ENCODE measurements around the gene RBM5.

The RBM5 gene

DNA sequence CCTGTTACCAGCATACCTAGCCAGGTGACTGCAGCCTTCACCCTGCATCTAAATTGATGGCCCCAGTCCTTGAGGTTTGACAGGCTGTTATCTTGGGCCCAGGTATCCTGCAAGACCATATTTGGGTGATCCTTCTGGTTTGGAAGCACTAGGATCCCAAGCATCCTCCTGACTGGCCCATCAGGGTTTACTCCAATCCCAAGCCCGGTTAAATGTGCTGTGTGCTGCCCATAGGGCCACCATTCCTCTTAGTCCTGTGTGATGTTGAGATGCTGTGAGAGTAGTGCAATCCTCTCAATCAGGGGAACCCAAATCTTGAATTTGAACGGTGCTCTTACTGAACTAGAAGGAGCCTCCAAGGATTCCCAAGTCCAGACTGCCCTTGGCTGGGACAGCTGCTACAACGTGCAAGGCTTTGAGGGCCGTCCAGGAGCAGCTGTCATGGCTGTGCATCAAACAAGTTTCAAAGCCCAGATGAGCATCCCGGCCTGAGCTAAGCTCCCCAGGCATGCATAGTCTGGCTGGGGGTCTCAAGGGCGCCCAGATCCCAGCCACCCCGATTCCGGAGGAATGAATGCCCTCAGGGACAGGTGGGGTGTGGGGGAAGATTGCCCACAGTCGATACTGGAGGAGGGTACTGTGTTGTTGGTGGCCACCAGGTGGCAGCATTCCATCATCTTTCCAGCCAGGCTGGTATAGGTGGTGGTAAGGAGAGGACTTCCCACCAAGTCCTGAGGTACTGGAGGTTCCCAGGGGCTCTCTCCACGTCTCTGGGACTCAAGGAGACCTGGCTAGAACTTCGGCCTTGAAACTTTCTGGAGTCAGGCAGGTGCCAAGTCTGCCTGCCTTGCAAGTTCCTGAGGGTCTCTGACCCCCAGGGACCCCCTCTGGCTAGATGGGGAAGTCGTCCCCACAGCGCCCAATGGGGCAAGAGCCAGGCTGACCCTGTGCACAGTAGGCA lies 32.6 kb downstream of the RBM5 start:
- no peak for DNase-seq

DNA sequence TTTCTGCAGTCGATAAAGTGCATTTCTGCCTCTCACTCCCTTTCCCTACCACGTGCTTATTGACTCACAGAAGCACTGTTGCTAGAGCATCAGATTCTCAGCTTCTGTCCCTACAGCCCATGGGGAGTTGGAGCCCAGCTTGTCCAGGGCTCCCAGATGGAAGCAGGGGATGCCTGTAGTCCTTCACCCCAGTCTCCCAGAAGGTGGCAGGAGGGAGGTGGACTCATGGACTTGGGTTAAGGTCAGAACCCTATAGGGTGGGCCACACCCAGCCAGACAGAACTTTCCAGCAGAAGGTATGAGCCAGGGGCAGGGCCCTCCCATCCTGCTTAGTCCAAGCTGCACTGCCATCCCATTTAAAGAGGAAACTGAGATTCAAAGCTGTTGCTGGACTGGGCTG lies 33.4 kb downstream of the RBM5 start:
- no peak for DNase-seq

DNA sequence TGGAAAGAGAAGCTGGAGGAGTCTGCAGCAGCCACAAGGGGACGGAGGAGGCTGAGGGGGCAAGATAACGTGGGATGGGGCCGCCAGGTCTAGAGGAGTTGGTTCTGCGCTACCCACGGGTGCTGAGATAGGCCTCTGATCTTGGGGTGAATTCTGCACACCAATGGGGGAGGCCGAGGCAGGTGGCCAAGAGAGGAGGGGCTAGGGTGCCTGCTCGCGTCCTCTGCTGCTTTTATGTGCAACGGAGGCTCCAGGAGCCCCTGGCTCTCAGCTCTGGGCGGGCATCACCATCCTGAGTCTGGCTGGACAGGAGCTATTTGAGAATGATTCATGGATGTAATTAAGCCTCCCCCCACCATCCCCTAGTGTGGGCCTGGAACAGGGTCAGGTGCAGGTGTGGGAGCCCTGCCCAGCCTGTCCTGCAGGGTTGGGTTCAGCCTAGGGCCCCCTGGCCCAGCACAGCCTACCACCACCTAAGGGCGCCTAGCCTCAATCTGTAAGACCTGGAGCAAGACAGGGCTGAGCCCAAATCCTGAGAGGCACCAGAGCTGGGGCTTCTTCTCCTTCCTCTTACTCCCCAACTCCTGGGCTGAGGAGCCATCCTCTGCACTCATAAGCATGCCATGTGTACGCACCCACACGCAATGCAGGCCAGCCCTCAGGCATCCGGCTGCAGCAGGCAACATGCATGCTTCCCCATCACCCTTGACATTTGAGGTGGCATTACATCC lies 34.1 kb downstream of the RBM5 start:
- DNase-seq, result no peak

DNA sequence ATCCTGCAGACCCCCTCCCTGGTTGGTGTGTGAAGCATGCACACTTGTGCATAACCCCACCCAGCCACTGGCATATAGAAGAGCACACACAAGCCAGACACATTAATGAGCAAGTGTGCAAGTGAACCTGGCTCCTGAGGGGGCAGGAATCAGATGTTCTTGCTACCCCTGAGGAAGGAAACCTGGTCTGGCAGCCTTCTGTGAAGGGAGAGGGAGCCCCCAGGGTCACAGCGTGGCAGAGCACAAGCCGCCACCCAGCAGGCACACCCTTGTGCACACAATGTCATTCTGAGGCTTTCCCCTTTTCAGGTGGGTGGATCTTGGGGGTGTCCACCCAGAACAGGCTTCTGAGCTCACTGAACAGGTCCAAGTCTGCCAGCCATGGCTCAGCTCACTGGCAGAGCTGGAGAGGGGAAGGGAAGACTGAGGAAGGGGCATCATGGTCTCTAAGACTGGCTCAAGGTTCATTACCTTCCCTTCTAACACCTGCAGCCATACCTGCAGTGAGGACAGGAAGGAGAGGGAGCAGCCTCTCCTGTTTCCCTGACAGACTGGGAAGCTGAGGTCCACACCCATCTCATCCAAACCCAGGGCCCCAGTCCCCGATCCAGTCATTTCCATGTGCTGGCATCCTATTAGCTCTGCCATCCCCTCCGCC lies 34.8 kb downstream of the RBM5 start:
- DNase-seq, result no peak

DNA sequence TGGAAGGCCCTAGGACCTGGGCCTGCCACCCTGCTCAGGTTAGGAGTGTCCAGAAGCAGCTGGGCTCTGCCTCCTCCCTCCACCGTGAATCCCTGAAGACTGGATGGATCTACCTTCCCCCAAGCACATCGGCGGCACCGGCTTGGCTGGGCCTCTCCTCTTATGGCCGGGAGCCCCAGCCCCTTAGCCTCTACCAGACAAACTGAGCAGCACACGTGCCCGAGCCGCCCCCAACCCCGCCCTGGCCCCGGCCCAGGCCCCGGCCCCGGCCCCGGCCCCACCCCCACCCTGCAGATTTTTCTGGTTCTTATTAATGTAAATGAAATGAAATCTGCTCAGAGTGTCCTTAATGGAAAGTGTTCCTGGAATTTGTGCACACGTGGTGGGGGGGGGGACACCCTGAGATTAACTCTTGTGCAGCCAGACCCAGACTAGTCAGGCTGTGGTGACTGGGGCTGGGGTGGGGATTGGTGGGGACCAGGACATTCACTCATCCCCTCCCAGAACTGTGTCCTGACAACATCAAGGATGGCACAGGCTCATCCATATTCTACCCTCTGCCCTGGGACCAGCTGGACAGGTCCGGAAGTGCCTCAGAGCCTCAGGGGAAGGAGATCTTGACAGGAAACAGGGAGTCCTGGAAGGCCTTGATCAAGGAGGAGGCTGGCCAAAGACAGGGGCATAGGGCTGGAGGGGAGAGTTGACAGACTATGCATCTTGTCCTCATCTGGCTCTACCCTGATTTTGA lies 35.5 kb downstream of the RBM5 start:
- no peak for DNase-seq

DNA sequence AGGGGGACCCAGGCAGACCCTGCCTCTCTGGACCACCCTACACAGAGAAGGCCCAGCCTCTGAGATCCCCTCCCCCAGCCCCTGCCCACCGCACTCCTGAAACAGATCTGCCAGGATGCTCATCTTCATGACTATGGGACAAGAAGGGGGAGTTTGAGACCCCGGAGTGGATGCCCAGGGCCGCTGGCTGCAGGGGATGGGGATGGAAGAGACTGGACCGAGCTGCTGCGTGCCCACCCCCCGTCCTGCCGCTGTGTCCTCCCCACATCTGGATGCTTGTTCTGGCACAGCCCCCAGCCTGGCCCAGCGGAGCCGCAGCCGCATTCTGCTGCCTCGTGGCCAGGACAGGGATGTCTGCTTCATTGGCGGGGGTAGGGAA lies 36.1 kb downstream of the RBM5 start:
- no peak for DNase-seq

DNA sequence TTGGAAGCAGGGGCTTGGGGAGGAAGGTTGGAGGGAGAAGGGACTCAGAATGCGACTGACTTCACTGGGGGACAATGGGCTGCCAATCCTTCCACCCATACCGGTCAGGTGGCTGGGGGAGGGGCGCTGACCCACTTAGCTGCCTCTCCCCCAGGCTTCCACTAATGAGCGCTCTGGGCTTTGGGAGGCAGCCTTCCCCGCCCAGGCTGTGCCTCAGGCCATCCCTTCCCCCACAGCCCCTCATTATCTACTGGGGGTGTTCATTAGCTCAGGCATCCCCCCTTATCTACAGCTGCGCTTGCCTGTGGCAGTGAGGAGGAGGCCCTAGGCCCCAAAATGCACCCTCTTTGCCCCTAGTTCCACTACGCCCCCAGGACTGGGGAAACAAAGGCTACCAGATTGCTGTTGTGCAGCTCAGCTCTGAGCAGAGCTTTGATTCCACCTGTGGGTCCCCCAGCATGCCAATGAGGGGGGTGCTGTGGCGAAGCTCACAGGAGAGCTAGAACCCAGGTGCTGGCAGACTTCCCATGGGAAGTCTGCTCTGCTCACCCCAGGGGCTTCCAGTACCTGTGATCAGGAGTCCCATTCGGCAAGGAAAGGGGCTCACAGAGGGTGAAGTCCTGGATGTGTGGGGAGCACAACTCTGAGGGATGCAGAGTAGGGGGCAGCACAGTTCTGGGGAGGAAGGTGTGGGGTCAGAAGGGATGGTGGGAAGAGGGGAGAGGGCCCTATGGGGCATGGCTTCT lies 37.0 kb downstream of the RBM5 start:
- DNase-seq, result no peak

DNA sequence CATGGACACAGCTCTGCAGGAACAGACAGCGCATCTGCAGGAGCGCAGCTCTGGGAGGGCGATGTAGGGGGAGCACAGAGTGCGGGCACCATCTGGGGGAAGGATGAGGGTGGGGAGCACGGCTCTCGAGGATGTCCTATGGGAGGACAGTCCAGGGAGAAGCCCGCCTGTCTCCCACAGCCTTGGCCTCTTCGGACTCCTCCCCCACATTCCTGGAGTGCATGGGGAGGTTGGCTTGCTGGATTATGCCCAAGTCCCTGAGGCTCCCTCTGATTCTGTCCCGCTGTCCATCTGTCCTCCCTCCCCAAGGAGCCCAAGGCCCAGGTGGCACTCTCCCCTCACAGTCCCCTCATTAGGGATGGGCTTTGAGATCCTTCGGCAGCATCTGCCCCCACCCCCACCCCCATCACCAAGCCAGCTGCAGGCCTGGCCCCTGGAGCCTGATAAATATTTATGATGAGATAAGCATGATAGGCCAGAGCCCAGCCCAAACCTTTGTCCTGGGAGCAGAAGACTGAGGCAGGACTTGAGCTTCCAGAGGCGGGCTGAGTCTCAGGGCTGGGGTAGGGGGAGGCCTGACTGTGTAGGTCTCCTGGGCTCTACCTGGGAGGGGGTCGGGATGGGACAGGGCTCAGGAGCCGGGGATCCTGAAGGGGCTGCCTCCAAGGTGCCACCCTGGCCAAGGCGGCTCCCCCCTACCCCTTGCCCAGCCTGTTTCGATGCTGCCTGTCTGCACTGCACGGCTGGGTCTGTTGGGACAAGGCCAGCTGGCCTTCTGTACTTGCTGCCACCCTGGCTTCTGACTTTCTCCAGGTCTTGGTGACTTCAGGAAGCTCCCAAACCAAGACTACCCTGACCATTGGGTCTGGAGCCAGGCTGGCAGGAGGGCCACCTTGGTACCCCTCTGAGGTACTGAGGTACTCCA lies 37.8 kb downstream of the RBM5 start:
- DNase-seq, result no peak

DNA sequence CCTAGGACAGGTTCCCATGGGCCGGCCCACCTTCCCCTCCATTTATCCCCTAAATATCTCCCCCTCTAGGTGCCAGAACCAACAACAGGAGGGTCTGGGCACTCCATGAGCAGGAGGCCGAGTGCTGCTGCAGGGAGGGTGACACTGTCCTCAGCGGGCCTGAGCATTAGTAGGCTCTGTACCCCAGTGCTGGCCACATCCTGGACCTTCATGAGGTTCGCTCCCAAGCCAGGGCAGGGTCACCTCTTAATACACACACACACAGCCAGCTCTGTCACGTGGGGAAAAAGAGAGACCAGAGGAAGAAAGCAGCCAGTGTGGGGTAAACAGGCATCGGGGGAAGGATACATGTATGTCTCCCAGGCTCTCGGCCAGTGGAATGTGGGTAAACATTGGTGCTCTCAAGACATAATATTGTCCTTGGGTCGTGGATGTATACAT lies 38.6 kb downstream of the RBM5 start:
- DNase-seq, result no peak

DNA sequence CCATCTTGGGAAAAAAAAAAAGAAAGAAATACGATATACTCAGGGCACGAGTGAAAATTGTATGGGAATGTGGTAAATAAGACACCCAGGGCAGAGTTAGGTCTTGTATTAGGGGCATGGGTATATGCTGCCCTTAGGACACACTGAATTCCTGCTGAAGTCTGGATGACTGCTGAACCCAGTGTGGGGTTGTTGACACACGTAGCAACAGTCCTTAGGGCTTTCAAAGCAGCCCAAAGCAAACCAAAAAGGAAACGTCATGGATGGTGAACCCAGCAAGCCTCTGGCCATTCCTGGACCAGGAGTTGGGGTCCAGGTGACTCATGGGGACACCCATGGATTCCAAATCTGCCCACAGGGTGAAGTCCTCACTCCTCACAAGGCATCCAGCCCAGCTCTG lies 39.3 kb downstream of the RBM5 start:
- DNase-seq, result no peak

DNA sequence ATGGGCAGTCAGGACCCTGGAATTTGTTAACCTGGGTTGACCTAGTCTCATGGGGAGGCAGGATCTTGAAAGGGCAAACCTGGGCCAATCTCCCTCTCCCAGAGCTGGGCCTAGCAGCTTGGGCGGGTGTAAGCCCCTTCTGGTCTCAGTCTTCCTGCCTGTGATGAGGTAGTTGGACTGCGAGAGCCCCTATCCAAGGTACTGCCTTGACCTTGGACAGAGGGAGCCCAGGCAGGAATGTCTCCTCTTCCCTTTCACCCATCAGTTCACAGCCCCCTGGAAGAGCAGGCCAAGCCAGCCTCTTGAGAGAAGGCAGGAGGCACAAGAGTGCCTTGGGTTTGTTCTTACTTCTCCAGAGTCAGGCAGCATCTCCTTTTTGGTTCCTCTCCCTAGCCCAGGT lies 41.7 kb downstream of the RBM5 start:
- no peak for DNase-seq

DNA sequence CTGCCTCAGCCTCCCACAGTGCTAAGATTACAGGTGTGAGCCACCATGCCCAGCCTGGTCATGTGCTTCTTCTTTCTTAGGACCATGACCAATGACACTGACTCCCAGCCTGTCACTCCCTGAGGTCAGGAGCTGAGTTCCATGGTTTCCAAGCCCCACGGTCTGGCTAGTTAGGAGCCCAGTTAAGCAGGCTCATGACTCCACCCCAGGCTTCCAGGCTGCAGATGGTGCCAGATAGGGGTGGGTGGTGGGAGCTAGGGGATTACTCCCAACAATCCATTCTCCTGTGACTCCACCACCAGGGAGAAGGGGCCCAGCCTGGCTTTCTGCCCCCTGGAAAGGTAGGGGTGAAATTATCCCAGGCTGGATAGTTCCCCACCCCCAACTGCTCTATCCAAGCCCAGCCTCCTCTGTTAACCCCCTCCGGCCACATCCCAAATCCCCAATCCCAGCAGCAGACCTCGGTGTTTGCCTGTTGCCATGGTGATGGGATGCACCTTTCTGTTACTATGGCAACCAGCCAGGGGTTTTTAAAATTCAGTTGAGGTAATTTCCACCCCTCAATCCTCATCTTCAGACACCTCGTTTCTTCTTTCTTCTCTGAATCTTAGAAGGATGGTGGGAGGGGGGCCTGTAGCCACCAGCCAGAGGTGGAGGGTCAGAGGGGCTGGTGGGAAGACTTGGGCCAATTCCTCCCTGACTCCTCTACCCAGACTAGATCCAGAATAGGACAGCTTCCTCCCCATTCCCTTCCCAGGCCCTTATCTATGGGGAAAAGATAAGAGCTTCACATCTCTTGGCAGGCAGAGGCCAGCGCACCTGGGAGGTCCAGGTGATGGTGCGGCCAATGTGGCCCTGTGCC lies 43.9 kb downstream of the RBM5 start:
- DNase-seq, result no peak

DNA sequence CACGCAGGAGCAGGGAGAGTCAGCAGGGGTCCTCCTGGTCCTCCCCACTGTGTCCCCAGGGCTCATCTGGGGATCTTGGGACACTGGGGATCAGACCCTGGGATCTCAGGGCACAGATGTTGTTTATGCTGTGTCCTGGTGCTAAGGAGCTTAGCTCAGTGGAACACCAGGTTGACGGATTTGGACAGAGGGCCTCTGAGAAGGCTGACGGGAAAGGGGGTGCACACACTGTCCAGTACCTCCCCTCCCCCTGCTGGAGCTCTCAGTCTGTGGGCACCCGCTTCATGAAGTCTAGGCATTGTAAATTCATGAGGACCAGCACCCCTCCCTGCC lies 44.5 kb downstream of the RBM5 start:
- DNase-seq, result no peak

DNA sequence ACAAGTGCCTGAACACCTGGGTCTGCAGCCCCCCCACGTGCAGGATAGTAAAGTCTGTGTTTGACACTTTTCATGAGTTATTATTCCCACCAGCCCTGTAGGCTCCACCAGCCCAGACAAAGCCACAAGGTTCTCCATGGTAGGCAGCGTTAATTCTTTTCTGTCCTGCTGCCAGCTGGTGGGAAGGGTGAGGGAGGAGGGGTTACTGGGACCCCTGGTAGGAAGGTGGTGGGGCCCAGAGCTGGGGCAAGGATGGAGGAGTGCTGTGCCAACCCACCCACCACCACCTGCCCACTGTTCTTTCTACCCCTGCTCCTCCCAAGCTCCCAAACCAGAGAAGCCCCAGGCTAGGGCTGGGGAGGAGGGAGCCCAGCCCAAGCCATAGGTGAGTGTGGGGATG lies 45.6 kb downstream of the RBM5 start:
- DNase-seq, result no peak

DNA sequence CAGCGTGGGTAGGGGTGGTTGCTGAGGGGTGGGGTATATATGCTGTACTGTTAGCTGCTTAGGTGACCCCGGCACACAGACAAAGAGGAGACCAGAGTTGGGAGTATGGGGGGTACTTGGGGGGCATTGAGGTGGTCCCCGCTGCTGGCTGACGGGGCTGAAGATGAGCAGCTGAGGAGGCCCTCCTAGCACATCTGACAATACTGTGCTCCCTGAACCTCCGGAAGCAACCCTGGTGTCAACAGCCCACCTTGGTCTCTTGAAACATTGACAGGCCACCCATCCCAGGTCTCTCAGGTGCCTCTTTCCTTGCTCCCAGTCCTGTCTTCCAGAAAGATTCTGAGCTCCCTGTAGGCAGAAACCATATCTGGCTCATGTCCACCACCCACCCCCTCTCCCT lies 47.2 kb downstream of the RBM5 start:
- DNase-seq, result no peak

DNA sequence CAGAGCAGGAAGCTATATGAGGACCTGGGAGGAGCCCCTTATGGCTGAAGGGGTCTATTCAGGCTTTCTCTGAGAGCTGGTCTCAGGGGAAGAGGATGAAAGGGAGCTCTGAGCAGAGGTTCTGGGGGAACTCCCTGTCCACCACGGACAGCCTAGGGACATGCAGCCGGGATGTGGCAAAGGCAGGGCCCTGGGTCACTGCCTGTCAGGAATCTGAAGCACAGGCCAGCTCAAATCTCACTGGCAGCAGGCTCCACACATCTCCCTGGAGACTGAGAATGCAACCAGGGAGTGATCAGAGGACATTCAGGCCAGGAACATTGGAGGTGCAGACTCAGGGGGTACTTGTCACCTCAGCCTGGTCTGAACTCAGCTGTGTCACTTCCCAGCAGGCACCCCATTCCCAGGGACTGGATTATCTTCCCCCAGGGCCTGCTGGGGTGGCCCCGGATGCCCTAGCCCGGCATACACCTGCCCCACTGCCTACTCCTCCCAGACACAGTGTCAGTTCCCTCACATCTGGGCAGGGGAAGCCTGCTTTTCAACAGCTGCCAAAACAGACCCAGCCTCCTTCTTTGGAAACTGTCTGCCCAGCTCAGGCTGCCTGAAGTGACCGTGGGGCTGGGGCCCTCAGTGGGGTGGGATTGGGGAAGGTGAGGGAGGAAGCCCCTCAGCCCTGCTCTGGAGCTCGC lies 48.1 kb downstream of the RBM5 start:
- DNase-seq, result peak; percentile 9

DNA sequence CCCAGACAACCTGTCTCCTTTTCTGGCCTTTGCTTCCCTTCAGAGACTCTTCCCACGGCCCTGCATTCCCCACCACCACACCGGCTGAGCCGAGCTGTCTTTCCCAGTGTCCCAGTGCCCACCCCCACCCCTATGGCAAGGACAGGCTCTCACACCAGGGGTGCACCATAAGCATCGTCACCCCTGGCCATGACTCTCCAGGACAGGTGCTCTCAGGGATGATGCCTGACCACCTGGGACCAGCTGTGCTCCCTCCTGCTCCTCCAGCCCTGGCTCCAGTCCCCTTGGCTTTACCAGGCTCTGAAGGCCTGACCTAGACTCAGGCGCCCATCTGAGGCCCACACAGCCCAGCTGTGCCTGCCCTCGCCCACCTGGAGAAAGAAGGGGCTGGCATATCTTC lies 48.8 kb downstream of the RBM5 start:
- DNase-seq, result no peak

DNA sequence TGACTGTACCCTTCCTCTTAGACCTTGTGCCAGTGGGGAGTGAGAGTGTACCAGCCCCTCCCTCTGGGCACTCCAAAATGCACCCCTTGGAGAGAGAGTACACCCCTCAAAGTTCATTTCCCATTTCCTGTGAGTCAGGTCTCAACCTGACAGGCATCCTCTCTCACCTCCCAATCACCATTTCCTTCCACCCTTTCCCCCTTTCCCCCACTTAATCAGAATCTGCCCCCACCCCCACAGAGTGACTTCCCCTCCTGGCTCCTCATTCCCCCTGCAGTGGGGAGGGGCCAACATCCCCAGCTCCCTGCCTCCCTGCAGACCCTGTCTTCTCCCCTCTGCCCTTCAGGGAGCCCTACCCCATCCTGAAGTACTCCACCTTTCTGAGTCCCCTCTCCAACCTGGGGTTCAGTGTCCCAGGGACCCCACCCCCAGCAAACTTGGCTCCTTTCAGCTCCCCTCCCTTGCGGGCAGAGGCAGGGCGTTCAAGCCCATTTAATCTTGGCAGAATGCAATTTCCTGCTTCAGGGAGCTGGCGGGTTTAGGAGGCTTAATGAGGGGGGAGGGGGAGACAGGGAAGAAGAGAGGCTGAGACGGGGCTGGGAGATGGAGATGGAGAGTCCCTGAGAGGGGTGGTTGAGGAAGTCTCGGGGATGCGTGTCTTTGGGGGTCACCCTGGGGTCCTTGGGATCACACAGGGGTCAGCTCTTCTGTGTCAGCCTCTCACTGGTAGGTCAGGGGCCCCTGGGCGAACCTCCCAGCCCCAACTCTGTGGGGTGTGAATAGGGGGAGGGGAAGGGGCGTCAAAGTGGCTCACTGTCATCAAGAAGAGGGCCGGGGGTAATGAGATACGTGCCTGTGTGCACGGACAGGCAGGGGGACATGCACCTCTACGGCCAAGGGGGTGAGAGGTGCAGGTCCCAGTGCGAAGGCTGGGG lies 49.8 kb downstream of the RBM5 start:
- DNase-seq, result peak; percentile 64

All from DMS79 (cell line).